GOT3 (cell line): ENCODE data around the gene NR1D1.

ENCODE experiments used
- DNase-seq: peaks from one replicate; lab custom pipeline; 2025; ENCODE audit warnings: mixed read lengths; lab: John Stamatoyannopoulos, UW

NR1D1 gene

GRCh38 chr17:40075201-40075941, 25.0 kb downstream of the NR1D1 start:
- DNase-seq: no peak

DNA sequence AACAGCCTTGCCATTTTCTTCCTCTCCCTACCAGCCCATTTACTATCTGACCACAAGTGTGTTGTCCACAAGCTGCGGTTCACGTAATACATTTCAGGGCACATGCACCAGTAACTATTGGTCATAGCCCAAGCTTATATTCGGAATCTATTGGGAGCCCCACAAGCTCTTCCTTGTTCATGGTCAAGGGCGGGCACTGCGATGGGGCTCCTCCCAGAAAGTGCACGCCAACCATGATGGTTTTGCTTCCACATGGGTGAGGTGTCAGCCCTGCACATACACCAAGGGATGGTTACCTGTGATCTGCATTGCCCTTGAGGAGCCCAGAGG, 25.6 kb downstream of the NR1D1 start:
- DNase-seq: no peak

DNA sequence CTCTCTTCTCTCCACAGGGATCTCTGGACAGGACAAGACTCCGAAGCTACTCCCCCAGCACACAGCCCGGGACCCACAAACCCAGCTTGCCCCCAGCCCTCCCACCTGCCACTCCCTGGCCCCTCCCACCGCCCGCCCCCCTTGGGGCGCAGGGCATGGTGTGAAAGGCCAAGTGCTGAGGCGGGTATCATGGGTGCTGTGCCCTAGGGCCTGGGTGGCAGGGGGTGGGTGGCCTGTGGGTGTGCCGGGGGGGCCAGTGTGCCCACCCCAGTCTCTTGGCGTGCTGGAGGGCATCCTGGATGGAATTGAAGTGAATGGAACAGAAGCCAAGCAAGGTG, 26.2 kb downstream of the NR1D1 start:
- DNase-seq: no peak

- DNase-seq: no peak
Observed at GRCh38 chr17:40073454-40074174, 26.8 kb downstream of the NR1D1 start.

- DNase-seq: no peak
Observed at GRCh38 chr17:40072735-40073346, 27.5 kb downstream of the NR1D1 start.

- no peak for DNase-seq
Observed at GRCh38 chr17:40072040-40072734, 28.2 kb downstream of the NR1D1 start.

GRCh38 chr17:40071313-40072039, 28.9 kb downstream of the NR1D1 start:
- no peak for DNase-seq

GRCh38 chr17:40070709-40071312, 29.6 kb downstream of the NR1D1 start:
- DNase-seq: no peak

DNA sequence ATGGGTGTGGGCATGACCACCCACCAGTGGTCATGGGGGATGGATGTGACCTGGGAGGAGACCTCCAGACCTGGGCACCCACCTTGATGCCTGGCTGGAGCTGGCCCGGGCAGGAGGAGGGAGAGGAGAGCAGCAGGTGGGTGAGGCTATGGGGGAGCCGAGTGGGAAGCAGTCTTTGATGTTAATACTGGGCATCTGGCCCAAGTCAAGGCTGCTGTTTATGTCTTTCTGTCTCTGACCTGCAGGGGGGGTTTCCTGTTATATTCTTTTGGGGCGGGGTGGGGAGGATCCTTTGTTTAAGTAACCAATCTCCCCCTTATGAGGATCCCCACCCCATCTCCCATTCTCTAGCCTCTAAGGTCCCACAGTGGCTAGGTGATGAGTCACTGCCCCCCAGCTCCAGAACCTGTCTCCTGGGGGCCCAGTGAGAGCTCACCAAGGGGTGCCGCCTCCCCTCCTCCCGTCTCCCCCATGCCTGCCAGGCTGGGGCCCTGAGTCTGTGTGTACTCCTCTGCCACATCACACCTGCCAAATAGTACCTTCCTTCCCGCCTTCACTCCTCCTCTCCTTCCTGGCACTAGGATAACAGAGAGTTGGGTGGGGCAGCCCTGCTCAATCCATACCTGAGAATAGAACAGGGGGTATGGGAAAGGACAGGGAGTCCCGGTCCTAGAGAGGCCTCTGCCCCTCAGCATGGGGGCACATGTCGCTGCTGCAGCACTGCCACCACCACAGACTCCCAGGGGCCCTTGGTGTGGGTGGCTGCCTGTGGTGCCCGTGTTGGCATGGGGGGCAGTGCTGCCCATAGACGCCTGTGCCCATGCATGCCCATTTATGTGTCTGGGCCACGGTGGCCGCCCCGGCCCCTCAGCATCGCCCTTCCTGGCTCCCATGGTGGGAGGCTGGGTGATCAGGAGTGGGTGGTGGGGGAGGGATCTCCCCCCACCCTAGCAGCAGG, 30.4 kb downstream of the NR1D1 start:
- DNase-seq: no peak

GRCh38 chr17:40068917-40069750, 31.3 kb downstream of the NR1D1 start:
- peak; percentile 14 for DNase-seq

DNA sequence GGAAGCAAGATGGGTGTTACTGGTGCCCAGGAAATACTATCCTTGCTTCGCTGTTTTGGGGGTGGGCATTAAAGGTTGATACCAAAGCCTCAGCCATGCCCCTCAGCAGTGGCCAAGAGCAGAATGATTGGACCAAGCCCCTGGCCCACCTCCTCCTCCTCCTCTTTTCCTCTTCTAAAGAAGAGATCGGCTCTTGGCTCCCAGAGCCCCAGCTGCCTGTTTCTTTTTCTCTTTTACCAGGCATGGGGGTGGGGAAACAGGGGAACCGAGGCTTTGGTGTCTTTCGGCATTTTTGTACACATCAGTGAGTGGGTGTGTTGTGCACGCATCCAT, 31.8 kb downstream of the NR1D1 start:
- DNase-seq: no peak

GRCh38 chr17:40068129-40068581, 32.2 kb downstream of the NR1D1 start:
- no peak for DNase-seq

GRCh38 chr17:40067710-40068109, 32.7 kb downstream of the NR1D1 start:
- no peak for DNase-seq

GRCh38 chr17:40065769-40066510, 34.4 kb downstream of the NR1D1 start:
- no peak for DNase-seq

DNA sequence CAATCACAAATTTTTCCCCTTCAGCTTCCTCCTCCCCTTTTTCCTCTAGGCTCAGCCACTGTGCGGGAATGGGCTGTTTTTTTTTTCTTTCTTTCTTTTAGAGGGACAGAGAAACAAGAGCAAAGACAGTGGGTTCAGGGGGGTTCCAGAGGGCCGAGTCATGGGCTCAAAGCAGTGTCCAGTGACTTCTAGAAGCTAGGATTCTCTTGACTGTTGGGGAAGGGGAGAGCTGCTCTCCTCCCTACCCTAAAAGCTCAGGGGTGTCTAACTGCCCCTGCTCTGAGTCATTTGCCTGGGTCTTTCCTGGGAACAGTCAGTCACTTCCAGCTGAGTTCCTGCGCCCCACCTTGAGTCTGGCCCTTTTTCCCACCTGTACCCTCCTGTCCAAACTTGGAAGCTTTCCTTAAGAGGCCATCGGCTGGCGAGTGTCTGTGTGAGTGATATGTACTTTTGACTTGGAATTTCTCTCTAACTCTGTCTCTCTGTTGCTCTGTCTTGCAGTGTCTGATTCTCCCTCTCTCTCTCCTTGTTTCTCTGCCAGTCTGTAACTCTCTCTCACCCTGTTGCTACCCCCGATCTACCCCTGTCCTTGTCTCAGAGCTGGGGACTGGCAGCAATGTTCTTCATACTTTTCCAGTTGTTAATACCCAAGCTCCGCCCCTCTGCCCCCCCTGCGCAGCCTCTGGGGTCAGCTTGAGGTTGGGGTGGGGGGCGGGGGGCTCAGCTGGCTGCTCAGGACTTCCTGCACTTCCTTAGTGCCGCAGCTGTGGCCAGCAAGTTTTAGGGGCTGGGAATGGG, 35.2 kb downstream of the NR1D1 start:
- DNase-seq: no peak

DNA sequence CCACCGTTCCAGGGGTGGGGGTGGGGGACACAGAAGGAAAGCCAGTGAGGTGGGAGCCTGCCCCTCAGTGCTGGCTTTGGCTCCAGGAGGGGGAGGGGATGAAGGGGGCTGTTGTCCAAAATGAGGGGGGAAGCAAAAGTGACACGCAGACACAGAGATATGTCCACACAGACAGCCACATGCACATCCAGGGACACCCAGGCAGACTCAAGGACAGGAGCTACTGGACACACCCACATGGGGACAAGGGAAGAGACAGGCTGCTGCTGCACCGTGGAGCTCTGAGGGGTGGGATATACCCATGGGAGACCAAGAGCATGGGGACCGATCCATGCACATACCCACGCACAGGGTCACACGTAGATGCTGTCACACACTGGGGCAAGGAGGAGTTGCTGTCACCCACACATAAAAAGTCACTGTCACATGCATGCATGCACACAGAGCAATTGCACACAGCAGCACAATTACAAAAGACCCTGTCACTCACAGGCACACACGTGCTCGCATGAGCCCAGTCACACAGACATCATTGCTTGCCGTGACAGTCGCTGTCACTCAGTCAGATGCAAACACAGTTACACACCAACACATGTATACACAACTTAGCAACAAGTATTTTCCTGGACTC, 36.4 kb downstream of the NR1D1 start:
- no peak for DNase-seq

GRCh38 chr17:40063187-40063771, 37.1 kb downstream of the NR1D1 start:
- no peak for DNase-seq
